D721Med (cell line): ENCODE data around the gene LRRC66.

Source experiments
- DNase-seq: peaks from one replicate; pipeline ENCODE4 v3.0.0; 2011; ENCODE audit warnings: low spot score; ENCODE audit not compliant: insufficient read length
- FAIRE-seq: peaks from 2 replicates; lab custom pipeline; 2011; peaks lifted over from hg19 to GRCh38; lab: Jason Lieb, UNC
- TF ChIP-seq, protein P1 (sequence below): IDR thresholded peaks from 2 replicates; pipeline ENCODE4 v1.5.1; 2012; ENCODE audit warnings: mild to moderate bottlenecking, control low read depth; ENCODE audit not compliant: insufficient read depth; ENCODE audit errors: missing control alignments

LRRC66 gene

DNA sequence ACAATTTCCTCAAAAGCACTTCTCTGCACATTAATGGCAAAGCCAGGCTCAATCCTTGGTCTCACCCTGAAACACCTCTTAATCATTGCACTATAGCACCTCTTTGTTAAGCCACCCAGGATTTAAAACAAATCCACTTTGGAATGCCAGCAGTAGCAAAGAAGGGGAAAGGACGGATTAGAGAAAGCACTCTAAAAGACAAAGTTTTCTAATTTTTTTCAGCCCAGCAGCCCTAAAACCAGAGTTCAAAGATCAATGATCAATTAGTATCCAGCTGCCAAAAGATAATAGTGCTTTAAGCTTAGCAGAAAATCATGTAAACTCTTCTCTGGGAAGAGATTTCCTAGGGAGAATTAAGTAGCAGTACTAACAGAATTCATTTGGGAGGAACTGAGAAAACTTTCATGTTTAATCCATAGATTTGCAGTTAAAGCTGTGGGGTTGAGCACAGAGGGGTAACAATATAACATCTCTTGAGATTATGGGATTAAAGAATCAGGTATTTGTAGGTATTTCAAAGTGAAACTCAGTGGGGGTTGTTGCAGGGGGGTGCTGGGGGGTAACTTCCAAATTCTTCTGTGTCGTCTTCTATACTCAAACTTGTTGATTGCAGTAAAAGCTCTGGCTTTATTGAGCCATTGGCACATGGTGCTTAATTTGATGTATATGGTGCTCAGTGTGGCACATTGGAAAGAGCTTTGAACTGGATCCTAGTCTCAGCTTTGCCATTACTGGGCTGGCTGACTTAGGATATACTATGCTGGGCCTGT lies 61.8 kb downstream of the LRRC66 start:
- DNase-seq (no peak), FAIRE-seq (no peak)
- TF ChIP-seq, protein P1, sequence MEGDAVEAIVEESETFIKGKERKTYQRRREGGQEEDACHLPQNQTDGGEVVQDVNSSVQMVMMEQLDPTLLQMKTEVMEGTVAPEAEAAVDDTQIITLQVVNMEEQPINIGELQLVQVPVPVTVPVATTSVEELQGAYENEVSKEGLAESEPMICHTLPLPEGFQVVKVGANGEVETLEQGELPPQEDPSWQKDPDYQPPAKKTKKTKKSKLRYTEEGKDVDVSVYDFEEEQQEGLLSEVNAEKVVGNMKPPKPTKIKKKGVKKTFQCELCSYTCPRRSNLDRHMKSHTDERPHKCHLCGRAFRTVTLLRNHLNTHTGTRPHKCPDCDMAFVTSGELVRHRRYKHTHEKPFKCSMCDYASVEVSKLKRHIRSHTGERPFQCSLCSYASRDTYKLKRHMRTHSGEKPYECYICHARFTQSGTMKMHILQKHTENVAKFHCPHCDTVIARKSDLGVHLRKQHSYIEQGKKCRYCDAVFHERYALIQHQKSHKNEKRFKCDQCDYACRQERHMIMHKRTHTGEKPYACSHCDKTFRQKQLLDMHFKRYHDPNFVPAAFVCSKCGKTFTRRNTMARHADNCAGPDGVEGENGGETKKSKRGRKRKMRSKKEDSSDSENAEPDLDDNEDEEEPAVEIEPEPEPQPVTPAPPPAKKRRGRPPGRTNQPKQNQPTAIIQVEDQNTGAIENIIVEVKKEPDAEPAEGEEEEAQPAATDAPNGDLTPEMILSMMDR, result no peak
